ENCODE measurements around the gene NFATC2IP.

NFATC2IP gene

DNA sequence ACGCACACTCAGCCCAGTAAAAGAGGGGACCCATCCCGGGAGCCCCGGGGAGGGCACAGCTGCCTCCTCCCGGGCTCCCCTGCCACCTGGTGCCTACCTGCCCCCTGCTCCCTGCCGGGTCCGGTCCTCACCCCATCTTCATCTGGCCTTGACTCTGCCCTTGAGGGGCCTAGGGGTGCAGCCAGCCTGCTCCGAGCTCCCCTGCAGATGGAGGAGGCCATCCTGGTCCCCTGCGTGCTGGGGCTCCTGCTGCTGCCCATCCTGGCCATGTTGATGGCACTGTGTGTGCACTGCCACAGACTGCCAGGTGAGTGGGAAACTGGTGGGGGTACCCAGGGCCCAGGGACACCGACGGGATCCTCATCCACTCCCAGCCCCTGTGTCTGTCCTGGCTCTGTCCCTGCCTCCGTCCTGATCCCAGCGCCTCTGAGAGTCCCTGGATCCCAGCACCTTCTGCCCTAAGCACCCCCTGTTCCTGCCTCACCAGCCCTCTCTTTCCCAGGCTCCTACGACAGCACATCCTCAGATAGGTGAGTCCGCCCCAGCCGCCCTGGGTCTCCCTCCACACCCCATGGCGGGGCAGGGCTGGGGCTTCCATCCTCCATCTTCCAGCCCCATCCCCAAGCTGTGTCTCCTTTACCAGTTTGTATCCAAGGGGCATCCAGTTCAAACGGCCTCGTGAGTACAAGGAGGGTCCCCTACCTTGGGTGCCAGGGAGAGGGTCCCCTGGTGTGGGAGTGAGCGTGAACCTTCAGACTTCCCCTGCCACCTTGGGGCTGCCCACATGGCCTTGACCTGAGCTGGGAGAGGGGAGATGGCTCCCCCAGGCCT, 34.7 kb downstream of the NFATC2IP start:
- no peak overlapping the region for H3K4me3 ChIP-seq (ENCODE audit: low read length)
- no peak for DNase-seq (ENCODE audit: low read depth)
- TF ChIP-seq, protein P1, sequence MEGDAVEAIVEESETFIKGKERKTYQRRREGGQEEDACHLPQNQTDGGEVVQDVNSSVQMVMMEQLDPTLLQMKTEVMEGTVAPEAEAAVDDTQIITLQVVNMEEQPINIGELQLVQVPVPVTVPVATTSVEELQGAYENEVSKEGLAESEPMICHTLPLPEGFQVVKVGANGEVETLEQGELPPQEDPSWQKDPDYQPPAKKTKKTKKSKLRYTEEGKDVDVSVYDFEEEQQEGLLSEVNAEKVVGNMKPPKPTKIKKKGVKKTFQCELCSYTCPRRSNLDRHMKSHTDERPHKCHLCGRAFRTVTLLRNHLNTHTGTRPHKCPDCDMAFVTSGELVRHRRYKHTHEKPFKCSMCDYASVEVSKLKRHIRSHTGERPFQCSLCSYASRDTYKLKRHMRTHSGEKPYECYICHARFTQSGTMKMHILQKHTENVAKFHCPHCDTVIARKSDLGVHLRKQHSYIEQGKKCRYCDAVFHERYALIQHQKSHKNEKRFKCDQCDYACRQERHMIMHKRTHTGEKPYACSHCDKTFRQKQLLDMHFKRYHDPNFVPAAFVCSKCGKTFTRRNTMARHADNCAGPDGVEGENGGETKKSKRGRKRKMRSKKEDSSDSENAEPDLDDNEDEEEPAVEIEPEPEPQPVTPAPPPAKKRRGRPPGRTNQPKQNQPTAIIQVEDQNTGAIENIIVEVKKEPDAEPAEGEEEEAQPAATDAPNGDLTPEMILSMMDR (IDR thresholded peaks at IDR 0.05; ENCODE audit: insufficient read depth, low read depth, low read length, missing control alignments) = no peak

DNA sequence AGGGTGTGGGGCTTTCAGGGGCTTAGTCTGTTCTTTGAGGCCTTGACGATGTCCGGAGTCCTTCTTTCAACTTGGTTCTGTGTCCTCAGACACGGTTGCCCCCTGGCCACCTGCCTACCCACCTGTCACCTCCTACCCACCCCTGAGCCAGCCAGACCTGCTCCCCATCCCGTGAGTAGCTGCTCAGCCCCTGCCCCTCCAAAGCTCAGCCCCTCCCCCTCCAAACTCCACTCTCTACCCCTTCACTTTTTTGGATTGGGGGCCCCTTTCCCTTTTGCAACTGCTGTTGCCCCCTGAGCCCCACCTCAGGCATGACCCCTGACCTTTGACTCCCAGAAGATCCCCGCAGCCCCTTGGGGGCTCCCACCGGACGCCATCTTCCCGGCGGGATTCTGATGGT, 35.3 kb downstream of the NFATC2IP start:
- DNase-seq (ENCODE audit: low read depth) = no peak
- H3K4me3 ChIP-seq (ENCODE audit: low read length) = no peak overlapping the region
- TF ChIP-seq, protein P1 (IDR thresholded peaks at IDR 0.05; ENCODE audit: insufficient read depth, low read depth, low read length, missing control alignments) = no peak

DNA sequence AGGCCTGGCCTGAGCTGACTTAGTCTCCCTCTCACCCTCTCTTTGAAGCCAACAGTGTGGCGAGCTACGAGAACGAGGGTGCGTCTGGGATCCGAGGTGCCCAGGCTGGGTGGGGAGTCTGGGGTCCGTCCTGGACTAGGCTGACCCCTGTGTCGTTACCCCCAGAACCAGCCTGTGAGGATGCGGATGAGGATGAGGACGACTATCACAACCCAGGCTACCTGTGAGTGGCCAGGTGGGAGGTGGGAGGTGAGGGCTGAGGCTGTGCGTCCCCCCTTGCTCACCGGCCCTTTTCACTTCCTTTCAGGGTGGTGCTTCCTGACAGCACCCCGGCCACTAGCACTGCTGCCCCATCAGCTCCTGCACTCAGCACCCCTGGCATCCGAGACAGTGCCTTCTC, 35.8 kb downstream of the NFATC2IP start:
- TF ChIP-seq, protein P1 (IDR thresholded peaks at IDR 0.05; ENCODE audit: insufficient read depth, low read depth, low read length, missing control alignments) = no peak
- no peak overlapping the region for H3K4me3 ChIP-seq (ENCODE audit: low read length)
- DNase-seq (ENCODE audit: low read depth) = no peak

DNA sequence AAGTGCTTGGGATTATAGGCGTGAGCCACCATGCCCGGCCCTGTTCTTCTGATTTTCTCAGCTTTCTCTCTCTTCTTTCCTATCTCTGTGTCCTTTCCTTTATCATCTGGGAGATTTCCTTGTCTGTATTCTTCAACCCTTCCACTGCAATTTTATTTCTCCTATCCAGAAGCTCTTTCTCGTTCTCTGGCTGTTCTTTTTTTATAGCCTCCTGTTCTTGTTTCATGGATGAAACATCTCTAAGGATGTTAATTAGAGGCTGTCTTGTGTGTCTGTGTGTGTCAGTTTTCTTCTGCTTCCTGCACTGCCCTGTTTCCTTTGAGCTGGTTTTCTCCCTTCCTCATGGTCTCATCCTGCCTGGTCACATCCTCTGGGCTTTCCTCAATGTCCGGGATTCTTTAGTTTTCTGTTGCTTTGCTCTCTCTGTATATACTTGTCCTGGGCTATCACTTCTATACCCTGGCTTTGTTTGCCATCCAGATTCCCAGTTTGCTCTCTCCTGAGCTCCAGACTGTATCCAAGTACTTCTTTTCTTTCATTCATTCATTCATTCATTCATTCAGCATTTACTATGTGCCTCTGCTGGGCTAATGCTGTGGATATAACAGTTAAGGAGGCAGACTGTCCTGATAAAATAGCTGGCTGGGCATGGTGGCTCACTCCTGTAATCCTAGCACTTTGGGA, 36.6 kb downstream of the NFATC2IP start:
- no peak overlapping the region for H3K4me3 ChIP-seq (ENCODE audit: low read length)
- TF ChIP-seq, protein P1 (IDR thresholded peaks at IDR 0.05; ENCODE audit: insufficient read depth, low read depth, low read length, missing control alignments) = no peak
- no peak for DNase-seq (ENCODE audit: low read depth)

DNA sequence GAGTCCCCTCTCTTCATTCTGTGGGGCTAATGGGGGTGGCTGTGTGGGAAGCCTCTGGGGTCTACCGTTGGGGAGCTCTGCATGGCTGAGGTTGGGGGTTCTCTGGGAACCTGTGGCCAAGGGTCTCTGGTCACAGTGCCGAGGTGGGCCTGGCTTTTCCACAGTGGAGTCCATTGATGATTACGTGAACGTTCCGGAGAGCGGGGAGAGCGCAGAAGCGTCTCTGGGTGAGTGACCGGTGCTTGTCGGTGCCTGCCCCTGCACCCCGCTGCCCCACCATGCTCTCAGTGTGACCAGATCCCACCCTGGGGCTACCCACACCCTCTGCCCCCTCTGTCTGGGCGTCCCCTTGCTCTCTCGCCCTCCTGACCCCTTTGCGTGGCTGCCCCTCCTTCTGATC, 38.6 kb downstream of the NFATC2IP start:
- no peak for DNase-seq (ENCODE audit: low read depth)
- TF ChIP-seq, protein P1 (IDR thresholded peaks at IDR 0.05; ENCODE audit: insufficient read depth, low read depth, low read length, missing control alignments) = no peak
- no peak overlapping the region for H3K4me3 ChIP-seq (ENCODE audit: low read length)

DNA sequence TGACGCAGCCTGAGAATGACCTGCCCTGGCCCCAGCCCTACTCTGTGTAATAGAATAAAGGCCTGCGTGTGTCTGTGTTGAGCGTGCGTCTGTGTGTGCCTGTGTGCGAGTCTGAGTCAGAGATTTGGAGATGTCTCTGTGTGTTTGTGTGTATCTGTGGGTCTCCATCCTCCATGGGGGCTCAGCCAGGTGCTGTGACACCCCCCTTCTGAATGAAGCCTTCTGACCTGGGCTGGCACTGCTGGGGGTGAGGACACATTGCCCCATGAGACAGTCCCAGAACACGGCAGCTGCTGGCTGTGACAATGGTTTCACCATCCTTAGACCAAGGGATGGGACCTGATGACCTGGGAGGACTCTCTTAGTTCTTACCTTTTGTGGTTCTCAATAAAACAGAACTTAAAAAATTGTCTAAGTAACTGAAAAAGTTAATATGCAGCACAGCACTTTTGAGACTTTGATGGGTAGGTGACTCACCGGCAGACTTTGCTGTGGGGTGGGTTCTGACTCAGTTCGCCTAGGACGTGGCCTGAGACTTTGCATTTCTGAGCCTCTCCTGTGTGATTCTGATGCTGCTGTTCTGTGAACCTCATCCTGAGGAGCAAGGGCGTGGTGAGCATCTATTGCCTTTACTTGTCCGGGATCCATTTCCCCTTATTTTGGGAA, 39.8 kb downstream of the NFATC2IP start:
- no peak overlapping the region for H3K4me3 ChIP-seq (ENCODE audit: low read length)
- no peak for DNase-seq (ENCODE audit: low read depth)
- TF ChIP-seq, protein P1 (IDR thresholded peaks at IDR 0.05; ENCODE audit: insufficient read depth, low read depth, low read length, missing control alignments) = no peak

Data from epithelial cell of esophagus (primary cell).